GM18502 (cell line): ENCODE results near the gene THY1.
"Not testable (repeated sequence)": the region's sequence is repeated elsewhere in the genome, so short reads cannot be mapped to it uniquely, and the experiment has no call there.

Experiments
- ATAC-seq: cut with Tn5 transposase; IDR thresholded peaks from one replicate; pipeline ENCODE4 v1.9.1; 2021; ENCODE audit warnings: mild to moderate bottlenecking; ENCODE audit not compliant: unreplicated experiment, poor library complexity

THY1 gene

GRCh38 chr11:119422809-119423508 is at the start of gene THY1:
THY1 (minus strand) TSS chr11:119423172; CDS start chr11:119420905, 2,267 bp downstream.
- no peak for ATAC-seq

GRCh38 chr11:119472186-119472855 is 49.3 kb upstream of the THY1 start:
- ATAC-seq, result no peak

- no peak for ATAC-seq
These were observed 48.4 kb upstream of the THY1 start for GRCh38 chr11:119471329-119471728.

- ATAC-seq, result no peak
These were observed 47.6 kb upstream of the THY1 start for GRCh38 chr11:119470317-119471291.

GRCh38 chr11:119469506-119469905 is 46.5 kb upstream of the THY1 start:
- ATAC-seq, result no peak

- ATAC-seq, result no peak
These were observed 45.5 kb upstream of the THY1 start for GRCh38 chr11:119468511-119468910.

- ATAC-seq, result no peak
These were observed 38.4 kb upstream of the THY1 start for GRCh38 chr11:119461229-119461963.

- no peak for ATAC-seq
These were observed 37.6 kb upstream of the THY1 start for GRCh38 chr11:119460582-119460981.

- no peak for ATAC-seq
These were observed 37.1 kb upstream of the THY1 start for GRCh38 chr11:119460097-119460496.

- ATAC-seq, result no peak
These were observed 36.5 kb upstream of the THY1 start for GRCh38 chr11:119459293-119459976.

- ATAC-seq, result not testable (repeated sequence)
These were observed 32.7 kb upstream of the THY1 start for GRCh38 chr11:119455708-119456107.

GRCh38 chr11:119455241-119455640 is 32.3 kb upstream of the THY1 start:
- not testable (repeated sequence) for ATAC-seq

GRCh38 chr11:119453881-119454280 is 30.9 kb upstream of the THY1 start:
- no peak for ATAC-seq

- no peak for ATAC-seq
These were observed 27.8 kb upstream of the THY1 start for GRCh38 chr11:119450590-119451326.

GRCh38 chr11:119449498-119449897 is 26.5 kb upstream of the THY1 start:
- no peak for ATAC-seq

- ATAC-seq, result no peak
These were observed 25.4 kb upstream of the THY1 start for GRCh38 chr11:119448380-119448779.

- ATAC-seq, result no peak
These were observed 24.8 kb upstream of the THY1 start for GRCh38 chr11:119447664-119448242.

- ATAC-seq, result no peak
These were observed 24.1 kb upstream of the THY1 start for GRCh38 chr11:119446871-119447663.
